ENCODE data around the gene TMCO2.
"Not testable (repeated sequence)": the region's sequence is repeated elsewhere in the genome, so short reads cannot be mapped to it uniquely, and the experiment has no call there.

Gene TMCO2

GRCh38 chr1:40247655-40248054 is at the start of gene TMCO2:
TMCO2 (plus strand) TSS chr1:40247937; CDS start chr1:40247994, 57 bp downstream.
- Histone ChIP-seq H3K4me3 (no peak within 1 kb of the TSS), H3K9me3 (no peaks in the 10 kb centered on the region), H3K36me3 (replicated peaks) (no peaks in the 10 kb centered on the region), H3K27me3 (ENCODE audit: low read depth) (no peaks in the 10 kb centered on the region), H3K4me1 (no peaks in the 10 kb centered on the region; the same call in 1 of the 2 replicates)
- in situ Hi-C loops (cut with MboI; ENCODE audit: low sequenced_read_pairs): no loop called here
- DNase-seq (ENCODE audit: low spot score in 2 of 2): no peak

GRCh38 chr1:40199126-40199525 is 48.6 kb upstream of the TMCO2 start:
- in situ Hi-C loops (cut with MboI; ENCODE audit: low sequenced_read_pairs): no loop called here
- Histone ChIP-seq H3K36me3 (replicated peaks) (peaks cover 11% of the 10 kb centered on the region), H3K4me1 (no peaks in the 10 kb centered on the region), H3K9me3 (no peaks in the 10 kb centered on the region), H3K4me3 (no peak overlapping the region), H3K27me3 (ENCODE audit: low read depth) (no peaks in the 10 kb centered on the region)
- no peak for DNase-seq (ENCODE audit: low spot score in 2 of 2)

GRCh38 chr1:40204856-40205255 is 42.9 kb upstream of the TMCO2 start:
- no peaks in the 10 kb centered on the region for H3K4me1 ChIP-seq
- peaks cover 10% of the 10 kb centered on the region for H3K36me3 ChIP-seq (replicated peaks)
- no peaks in the 10 kb centered on the region for H3K9me3 ChIP-seq
- in situ Hi-C loops (cut with MboI; ENCODE audit: low sequenced_read_pairs): no loop called here
- H3K4me3 ChIP-seq: no peak overlapping the region
- H3K27me3 ChIP-seq (ENCODE audit: low read depth): no peaks in the 10 kb centered on the region
- DNase-seq (ENCODE audit: low spot score in 2 of 2): no peak

- Histone ChIP-seq H3K27me3 (ENCODE audit: low read depth) (no peaks in the 10 kb centered on the region), H3K4me1 (peaks cover 22% of the 10 kb centered on the region), H3K9me3 (no peaks in the 10 kb centered on the region), H3K36me3 (replicated peaks) (peaks cover 8% of the 10 kb centered on the region; the same call in 1 of the 2 replicates), H3K4me3 (no peak overlapping the region)
- no peak for DNase-seq (ENCODE audit: low spot score in 2 of 2)
- in situ Hi-C loops (cut with MboI; ENCODE audit: low sequenced_read_pairs): no loop called here
Measured at GRCh38 chr1:40210511-40211204, 37.1 kb upstream of the TMCO2 start.

GRCh38 chr1:40218333-40218732 is 29.4 kb upstream of the TMCO2 start:
- no peak for DNase-seq (ENCODE audit: low spot score in 2 of 2)
- Histone ChIP-seq H3K4me1 (peaks cover 12% of the 10 kb centered on the region), H3K27me3 (ENCODE audit: low read depth) (no peaks in the 10 kb centered on the region), H3K4me3 (no peak overlapping the region), H3K9me3 (no peaks in the 10 kb centered on the region), H3K36me3 (replicated peaks) (peaks cover 2% of the 10 kb centered on the region; the same call in 1 of the 2 replicates)
- in situ Hi-C loops (cut with MboI; ENCODE audit: low sequenced_read_pairs): no loop called here

- H3K36me3 ChIP-seq (replicated peaks); H3K4me3 ChIP-seq; in situ Hi-C loops (cut with MboI; ENCODE audit: low sequenced_read_pairs); H3K27me3 ChIP-seq (ENCODE audit: low read depth); H3K4me1 ChIP-seq; DNase-seq (ENCODE audit: low spot score in 2 of 2); H3K9me3 ChIP-seq: not testable (repeated sequence)
Measured at GRCh38 chr1:40221471-40221905, 26.2 kb upstream of the TMCO2 start.

GRCh38 chr1:40221977-40222772 is 25.6 kb upstream of the TMCO2 start:
- Histone ChIP-seq H3K4me1 (no peaks in the 10 kb centered on the region), H3K4me3 (no peak overlapping the region), H3K36me3 (replicated peaks) (peaks cover 3% of the 10 kb centered on the region; the same call in 1 of the 2 replicates), H3K9me3 (no peaks in the 10 kb centered on the region), H3K27me3 (ENCODE audit: low read depth) (no peaks in the 10 kb centered on the region)
- in situ Hi-C loops (cut with MboI; ENCODE audit: low sequenced_read_pairs): no loop called here
- no peak for DNase-seq (ENCODE audit: low spot score in 2 of 2)

GRCh38 chr1:40224040-40224439 is 23.7 kb upstream of the TMCO2 start:
- no peak overlapping the region for H3K4me3 ChIP-seq
- H3K36me3 ChIP-seq (replicated peaks): peaks cover 4% of the 10 kb centered on the region; the same call in 1 of the 2 replicates
- in situ Hi-C loops (cut with MboI; ENCODE audit: low sequenced_read_pairs): no loop called here
- H3K27me3 ChIP-seq (ENCODE audit: low read depth): no peaks in the 10 kb centered on the region
- DNase-seq (ENCODE audit: low spot score in 2 of 2): no peak
- H3K4me1 ChIP-seq: no peaks in the 10 kb centered on the region
- no peaks in the 10 kb centered on the region for H3K9me3 ChIP-seq

- no peaks in the 10 kb centered on the region for H3K27me3 ChIP-seq (ENCODE audit: low read depth)
- H3K9me3 ChIP-seq: 0 out of 2 replicates have a peak, but pooled peaks cover 2% of the 10 kb centered on the region
- peaks cover 5% of the 10 kb centered on the region for H3K4me1 ChIP-seq
- no peak for DNase-seq (ENCODE audit: low spot score in 2 of 2)
- H3K36me3 ChIP-seq (replicated peaks): peaks cover 11% of the 10 kb centered on the region
- in situ Hi-C loops (cut with MboI; ENCODE audit: low sequenced_read_pairs): no loop called here
- H3K4me3 ChIP-seq: no peak overlapping the region
Measured at GRCh38 chr1:40226192-40226591, 21.5 kb upstream of the TMCO2 start.

GRCh38 chr1:40232444-40232843 is 15.3 kb upstream of the TMCO2 start:
- no peak for DNase-seq (ENCODE audit: low spot score in 2 of 2)
- Histone ChIP-seq H3K9me3 (0 out of 2 replicates have a peak, but pooled peaks cover 2% of the 10 kb centered on the region), H3K36me3 (replicated peaks) (peaks cover 48% of the 10 kb centered on the region), H3K4me1 (peaks cover 5% of the 10 kb centered on the region), H3K27me3 (ENCODE audit: low read depth) (no peaks in the 10 kb centered on the region), H3K4me3 (no peak overlapping the region)
- in situ Hi-C loops (cut with MboI; ENCODE audit: low sequenced_read_pairs): no loop called here

GRCh38 chr1:40239626-40240025 is 8.1 kb upstream of the TMCO2 start:
- peaks cover 45% of the 10 kb centered on the region for H3K36me3 ChIP-seq (replicated peaks)
- H3K27me3 ChIP-seq (ENCODE audit: low read depth): no peaks in the 10 kb centered on the region
- no peak for DNase-seq (ENCODE audit: low spot score in 2 of 2)
- H3K9me3 ChIP-seq: no peaks in the 10 kb centered on the region
- no peaks in the 10 kb centered on the region for H3K4me1 ChIP-seq
- in situ Hi-C loops (cut with MboI; ENCODE audit: low sequenced_read_pairs): no loop called here
- H3K4me3 ChIP-seq: no peak overlapping the region

- no peaks in the 10 kb centered on the region for H3K4me1 ChIP-seq
- peaks cover 42% of the 10 kb centered on the region for H3K36me3 ChIP-seq (replicated peaks)
- in situ Hi-C loops (cut with MboI; ENCODE audit: low sequenced_read_pairs): no loop called here
- no peak for DNase-seq (ENCODE audit: low spot score in 2 of 2)
- no peaks in the 10 kb centered on the region for H3K27me3 ChIP-seq (ENCODE audit: low read depth)
- H3K4me3 ChIP-seq: no peak overlapping the region
- H3K9me3 ChIP-seq: no peaks in the 10 kb centered on the region
Measured at GRCh38 chr1:40240390-40240789, 7.3 kb upstream of the TMCO2 start.

- no peak overlapping the region for H3K4me3 ChIP-seq
- H3K9me3 ChIP-seq: no peaks in the 10 kb centered on the region
- H3K4me1 ChIP-seq: no peaks in the 10 kb centered on the region
- in situ Hi-C loops (cut with MboI; ENCODE audit: low sequenced_read_pairs): no loop called here
- H3K36me3 ChIP-seq (replicated peaks): peaks cover 33% of the 10 kb centered on the region
- no peak for DNase-seq (ENCODE audit: low spot score in 2 of 2)
- H3K27me3 ChIP-seq (ENCODE audit: low read depth): no peaks in the 10 kb centered on the region
Measured at GRCh38 chr1:40241362-40241761, 6.4 kb upstream of the TMCO2 start.

GRCh38 chr1:40243351-40243750 is 4.4 kb upstream of the TMCO2 start:
- H3K4me1 ChIP-seq: no peaks in the 10 kb centered on the region
- H3K27me3 ChIP-seq (ENCODE audit: low read depth): no peaks in the 10 kb centered on the region
- peaks cover 13% of the 10 kb centered on the region for H3K36me3 ChIP-seq (replicated peaks)
- DNase-seq (ENCODE audit: low spot score in 2 of 2): no peak
- no peak overlapping the region for H3K4me3 ChIP-seq
- in situ Hi-C loops (cut with MboI; ENCODE audit: low sequenced_read_pairs): no loop called here
- no peaks in the 10 kb centered on the region for H3K9me3 ChIP-seq
